GM13977 (cell line): Measurements from ENCODE around the gene CHST14.

ENCODE experiments used
- DNase-seq: peaks from one replicate; pipeline ENCODE4 v3.0.0; 2012; ENCODE audit warnings: low spot score
- in situ Hi-C: fragments of 300-500 bp; cut with MboI; formaldehyde crosslinking; loops from one replicate; pipeline ENCODE4 v1.12.0; 2022; ENCODE audit warnings: low sequenced_read_pairs, low pct_unique_long_range_greater_than_20kb, mixed read lengths, inconsistent platforms; ENCODE audit not compliant: unreplicated experiment
- TF ChIP-seq, protein P1 (sequence below): IDR thresholded peaks from 2 replicates; pipeline ENCODE4 v1.5.1; 2012; ENCODE audit warnings: mild to moderate bottlenecking, control low read depth; ENCODE audit not compliant: insufficient read depth; ENCODE audit errors: extremely low read depth, missing control alignments

Gene CHST14

DNA sequence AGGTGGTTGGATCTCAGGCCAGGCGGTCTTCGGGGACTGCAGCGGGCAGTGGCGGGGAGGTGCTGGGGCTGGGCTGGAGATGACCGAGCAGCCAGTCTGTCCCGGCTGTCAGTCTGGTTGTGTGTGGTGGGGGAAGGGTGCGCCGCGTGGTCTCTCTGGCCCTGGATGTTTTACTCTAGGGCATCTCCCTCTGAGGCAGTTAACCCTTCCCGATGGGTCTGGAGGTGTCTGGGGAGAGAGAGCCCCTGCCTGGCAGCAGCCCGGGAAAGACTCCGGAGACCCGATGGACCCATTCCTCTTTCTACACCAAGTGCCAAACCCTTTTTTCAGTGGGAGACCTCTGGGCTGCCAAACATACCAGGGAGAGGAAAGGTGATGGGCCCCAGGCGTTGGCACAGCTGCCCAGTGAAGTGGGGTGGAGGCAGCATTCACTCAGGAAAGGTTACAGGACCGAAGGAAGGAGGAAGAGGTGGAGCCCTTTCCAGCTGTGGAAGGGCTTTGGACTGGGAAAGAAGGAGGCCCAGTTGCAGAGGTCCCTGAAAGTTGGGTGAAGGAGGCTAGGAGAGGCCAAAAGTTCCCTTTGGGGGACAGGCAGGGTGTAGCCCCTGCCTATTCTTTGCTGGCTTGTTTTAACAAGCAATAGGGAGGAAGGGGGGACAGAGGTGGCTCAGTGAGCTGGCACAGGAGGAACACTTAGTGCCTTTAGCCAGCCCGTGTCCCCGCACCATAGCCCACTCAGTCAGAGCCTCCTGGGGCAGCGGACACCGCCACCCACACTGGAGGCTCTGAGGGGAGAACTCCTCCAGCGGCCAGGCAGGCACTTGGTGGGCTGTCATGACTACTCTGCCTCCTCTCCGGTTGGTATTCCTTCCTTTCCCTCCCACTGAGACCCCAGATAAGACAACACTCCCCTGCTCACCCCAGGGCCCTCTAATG, 32.8 kb upstream of the CHST14 start:
- no peak for DNase-seq
- TF ChIP-seq, protein P1, sequence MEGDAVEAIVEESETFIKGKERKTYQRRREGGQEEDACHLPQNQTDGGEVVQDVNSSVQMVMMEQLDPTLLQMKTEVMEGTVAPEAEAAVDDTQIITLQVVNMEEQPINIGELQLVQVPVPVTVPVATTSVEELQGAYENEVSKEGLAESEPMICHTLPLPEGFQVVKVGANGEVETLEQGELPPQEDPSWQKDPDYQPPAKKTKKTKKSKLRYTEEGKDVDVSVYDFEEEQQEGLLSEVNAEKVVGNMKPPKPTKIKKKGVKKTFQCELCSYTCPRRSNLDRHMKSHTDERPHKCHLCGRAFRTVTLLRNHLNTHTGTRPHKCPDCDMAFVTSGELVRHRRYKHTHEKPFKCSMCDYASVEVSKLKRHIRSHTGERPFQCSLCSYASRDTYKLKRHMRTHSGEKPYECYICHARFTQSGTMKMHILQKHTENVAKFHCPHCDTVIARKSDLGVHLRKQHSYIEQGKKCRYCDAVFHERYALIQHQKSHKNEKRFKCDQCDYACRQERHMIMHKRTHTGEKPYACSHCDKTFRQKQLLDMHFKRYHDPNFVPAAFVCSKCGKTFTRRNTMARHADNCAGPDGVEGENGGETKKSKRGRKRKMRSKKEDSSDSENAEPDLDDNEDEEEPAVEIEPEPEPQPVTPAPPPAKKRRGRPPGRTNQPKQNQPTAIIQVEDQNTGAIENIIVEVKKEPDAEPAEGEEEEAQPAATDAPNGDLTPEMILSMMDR, result no peak
- in situ Hi-C loops, result no loop called here

- in situ Hi-C loops, result no loop called here
- no peak for DNase-seq
- TF ChIP-seq, protein P1, result no peak
These were observed 32.1 kb upstream of the CHST14 start for GRCh38 chr15:40438712-40439111.

DNA sequence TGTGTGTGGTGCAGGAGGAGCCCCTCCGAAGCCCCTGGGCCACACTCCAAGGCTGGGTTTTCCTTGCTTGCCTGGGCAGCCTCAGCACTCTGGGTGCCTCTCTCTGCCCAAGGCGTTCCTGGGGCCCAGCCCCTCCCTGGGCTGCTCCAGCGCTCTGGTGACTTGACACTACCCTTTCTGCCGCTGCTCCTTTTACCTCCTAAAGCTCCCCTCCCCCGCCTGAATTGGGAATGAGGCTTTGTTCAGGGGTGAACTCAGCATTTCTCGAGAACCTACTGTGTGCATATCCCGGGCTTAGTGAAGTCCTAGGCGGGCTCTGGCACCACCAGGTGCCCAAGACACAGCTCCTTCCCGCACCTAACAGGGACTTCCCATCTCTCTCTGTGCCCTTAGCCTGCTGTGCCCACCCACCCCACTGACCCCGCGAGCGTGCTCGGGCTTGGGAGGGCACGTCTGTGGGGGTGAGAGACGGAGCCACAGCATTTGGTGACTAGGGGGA, 31.3 kb upstream of the CHST14 start:
- no peak for DNase-seq
- TF ChIP-seq, protein P1, result no peak
- in situ Hi-C loops, result no loop called here

GRCh38 chr15:40439960-40440742, 30.6 kb upstream of the CHST14 start:
- in situ Hi-C loops, result no loop called here

DNA sequence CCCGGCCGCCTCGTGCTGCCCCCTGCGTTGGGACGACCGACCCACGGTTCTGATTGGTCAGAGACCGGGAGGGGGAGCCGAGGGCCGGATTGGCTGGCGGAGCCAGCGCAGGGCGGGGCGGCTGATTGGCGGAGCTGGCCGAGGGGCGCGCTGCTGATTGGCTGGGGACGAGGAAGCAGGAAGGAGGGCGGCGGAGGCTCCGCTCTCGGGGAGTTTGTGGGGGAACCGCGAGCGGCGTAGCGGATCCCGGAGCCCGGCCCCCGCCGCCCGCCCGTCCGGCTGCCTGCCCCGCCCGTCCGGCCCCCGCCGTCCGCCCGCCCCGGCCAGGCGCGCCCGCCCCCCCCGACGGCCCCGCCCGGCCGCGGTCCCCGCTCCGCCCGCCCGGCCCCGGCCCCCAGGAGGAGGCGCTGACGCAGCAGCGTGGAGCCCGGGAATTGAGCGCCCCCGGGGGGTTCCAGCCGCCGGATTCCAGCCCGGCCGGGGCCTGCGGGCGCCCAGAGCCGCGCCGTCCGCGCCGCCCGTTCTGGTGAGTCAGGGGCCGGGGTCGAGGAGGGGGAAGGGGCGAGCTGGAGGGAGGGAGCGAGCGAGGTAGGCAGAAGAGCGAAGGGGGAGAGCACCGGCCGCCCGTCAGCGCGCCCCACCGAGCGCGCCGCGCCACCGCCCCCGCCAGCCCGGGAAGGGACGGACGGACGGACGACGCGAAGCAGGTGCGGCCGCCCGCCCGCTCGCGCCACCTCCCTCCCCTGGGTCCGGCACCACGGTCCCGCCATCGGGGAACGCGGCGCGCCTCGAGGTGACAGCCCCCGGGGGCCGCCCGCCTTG, 29.8 kb upstream of the CHST14 start, which contains the start of gene BAHD1:
Gene BAHD1 (plus strand): TSS at position 211 of the 822 bp plus-strand sequence. CDS start 17,512 bp downstream, outside the sequence.
- peak; percentile 100 for DNase-seq
- TF ChIP-seq, protein P1, result peak; percentile 23
- in situ Hi-C loops, result no loop called here

More at GRCh38 chr15:40439960-40440742, 30.6 kb upstream of the CHST14 start:
- DNase-seq, result peak; percentile 56
- TF ChIP-seq, protein P1, result no peak
